Large intestine (tissue), 3 donors: ENCODE data around the gene FAM131A. TPM values are rescaled to one million over a fixed set of nuclear protein-coding genes. Genes with fewer than 3 reads are reported as not detected.

ENCODE experiments used
- DNase-seq, 2 donors: peaks; one replicate each; pipeline versions ENCODE4 v3.0.0 to v3.0.0-alpha.2; 2013
- H3K27ac ChIP-seq: one replicate; pipeline ENCODE4 v1.5.1; 2013; ENCODE audit warnings: low read length
- H3K27me3 ChIP-seq: 2 replicates; pipeline ENCODE4 v1.6.1; 2013; ENCODE audit warnings: low read length; ENCODE audit not compliant: control insufficient read depth, insufficient read depth
- H3K36me3 ChIP-seq: 2 replicates; pipeline ENCODE4 v1.6.1; 2013; ENCODE audit warnings: low read length; ENCODE audit not compliant: control insufficient read depth, insufficient read depth
- H3K4me1 ChIP-seq: one replicate; pipeline ENCODE4 v1.6.1; 2013; ENCODE audit warnings: low read length; ENCODE audit not compliant: control insufficient read depth, insufficient read depth
- H3K4me3 ChIP-seq: one replicate; pipeline ENCODE4 v1.5.1; 2013; ENCODE audit warnings: low read length
- H3K9me3 ChIP-seq: one replicate; pipeline ENCODE4 v1.6.1; 2013; ENCODE audit warnings: mild to moderate bottlenecking, low read depth, low read length, moderate library complexity; ENCODE audit not compliant: control insufficient read depth
- WGBS: methylation state at CpG from one replicate; pipeline ENCODE4 v1.1.5; 2013; ENCODE audit warnings: low lambda C conversion rate; ENCODE audit not compliant: insufficient coverage; 5-methylcytosine and 5-hydroxymethylcytosine counted together
- polyA plus RNA-seq: library from polyadenylated mRNA; unstranded; fragments of 120-200 nt; gene quantifications from one replicate; pipeline ENCODE4 v1.2.1, GENCODE V29; 2013

Gene FAM131A
- polyA plus RNA-seq, 1 donor = 14.9 TPM

DNA sequence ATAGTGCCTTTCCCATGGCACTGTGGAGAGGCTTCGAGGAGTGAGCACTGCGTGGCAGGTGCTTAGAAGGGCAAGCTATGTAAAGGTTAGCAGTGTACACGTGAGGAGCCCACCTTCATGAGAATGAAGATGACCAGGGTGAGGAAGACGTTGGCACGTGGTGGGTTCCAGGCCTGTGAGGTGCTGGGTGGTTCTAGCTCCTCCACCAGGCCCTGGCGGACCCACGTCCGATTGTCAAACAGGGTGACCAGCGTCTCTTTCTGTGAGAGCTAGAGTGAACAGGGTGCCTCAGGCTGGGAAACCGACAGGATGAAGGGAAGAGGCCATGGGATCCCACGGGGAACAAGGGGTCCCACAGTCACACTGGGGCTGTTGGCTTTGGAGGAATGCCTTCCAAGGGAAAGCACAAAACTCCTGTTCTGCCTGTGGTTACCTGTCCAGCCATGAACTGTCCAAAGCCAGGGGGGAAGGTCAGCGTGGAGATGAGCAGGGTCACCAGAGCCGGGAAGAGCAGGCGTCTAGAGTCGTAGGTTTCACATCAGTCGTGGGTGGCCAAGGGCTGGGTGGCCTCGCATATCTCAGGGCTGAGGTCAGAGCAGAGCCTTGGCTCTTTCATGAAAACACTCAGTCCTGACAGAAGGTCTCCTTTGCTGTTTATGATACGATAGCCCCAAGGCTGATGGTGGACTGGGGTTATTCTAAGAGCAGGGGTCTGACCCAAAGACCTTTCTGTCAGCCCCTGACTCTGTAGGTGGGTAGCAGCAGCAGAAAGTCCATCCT is 18.1 kb downstream of the FAM131A start:
- Histone ChIP-seq H3K4me3 (no peak overlapping the region), H3K4me1 (peaks cover 41% of the 10 kb centered on the region), H3K36me3 (peaks cover 66% of the 10 kb centered on the region), H3K9me3 (no peaks in the 10 kb centered on the region), H3K27me3 (no peaks in the 10 kb centered on the region), H3K27ac (no peak overlapping the region)
- WGBS = no CpG with 5 or more reads among the region's 18 CpGs
- DNase-seq = no peak

DNA sequence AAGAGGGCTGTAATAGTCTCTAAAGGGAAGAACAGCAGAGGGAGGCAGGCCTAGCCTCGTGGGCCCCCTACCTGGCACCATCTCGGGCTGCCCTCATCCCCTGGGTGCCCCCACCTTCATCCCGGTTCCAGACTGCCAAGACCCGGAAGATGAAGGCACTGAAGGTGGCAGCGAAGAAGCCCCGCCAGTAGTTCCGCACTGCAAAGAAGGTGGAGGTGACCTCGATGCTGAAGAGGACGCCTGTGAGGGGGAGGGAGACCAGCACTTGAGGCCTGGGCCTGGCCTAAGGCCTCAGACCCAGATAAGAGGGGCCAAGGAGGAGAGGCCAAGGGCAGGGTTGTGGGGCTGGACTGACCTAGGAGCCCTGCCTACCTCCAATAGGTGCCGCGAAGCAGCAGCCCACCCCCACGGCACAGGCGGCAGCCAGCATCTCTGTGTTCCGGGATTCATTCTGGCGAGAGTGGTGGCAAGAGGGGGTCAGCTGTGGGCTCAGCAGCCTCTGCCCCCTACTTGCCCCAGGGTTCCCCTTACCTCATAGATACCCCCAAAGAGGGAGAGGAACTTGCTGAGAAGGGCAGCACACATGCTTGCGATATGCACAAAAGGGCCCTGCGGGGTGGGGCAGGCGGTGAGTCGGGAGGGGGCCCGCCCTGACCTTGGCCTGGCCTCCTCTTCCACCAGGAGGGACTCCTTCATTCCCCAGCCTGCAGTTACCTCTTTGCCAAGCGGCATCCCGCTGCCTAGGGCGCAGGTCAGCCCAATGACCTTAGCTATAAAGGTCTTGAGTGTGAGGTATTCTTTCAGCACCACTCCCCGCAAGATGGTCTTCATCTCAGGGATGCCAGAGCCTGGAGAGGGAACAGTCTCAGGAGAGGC is 20.1 kb downstream of the FAM131A start:
- Histone ChIP-seq H3K4me1 (peaks cover 33% of the 10 kb centered on the region), H3K27me3 (no peaks in the 10 kb centered on the region), H3K9me3 (no peaks in the 10 kb centered on the region), H3K27ac (no peak overlapping the region), H3K36me3 (peaks cover 58% of the 10 kb centered on the region), H3K4me3 (no peak overlapping the region)
- no peak for DNase-seq
- WGBS = no CpG with 5 or more reads among the region's 24 CpGs

DNA sequence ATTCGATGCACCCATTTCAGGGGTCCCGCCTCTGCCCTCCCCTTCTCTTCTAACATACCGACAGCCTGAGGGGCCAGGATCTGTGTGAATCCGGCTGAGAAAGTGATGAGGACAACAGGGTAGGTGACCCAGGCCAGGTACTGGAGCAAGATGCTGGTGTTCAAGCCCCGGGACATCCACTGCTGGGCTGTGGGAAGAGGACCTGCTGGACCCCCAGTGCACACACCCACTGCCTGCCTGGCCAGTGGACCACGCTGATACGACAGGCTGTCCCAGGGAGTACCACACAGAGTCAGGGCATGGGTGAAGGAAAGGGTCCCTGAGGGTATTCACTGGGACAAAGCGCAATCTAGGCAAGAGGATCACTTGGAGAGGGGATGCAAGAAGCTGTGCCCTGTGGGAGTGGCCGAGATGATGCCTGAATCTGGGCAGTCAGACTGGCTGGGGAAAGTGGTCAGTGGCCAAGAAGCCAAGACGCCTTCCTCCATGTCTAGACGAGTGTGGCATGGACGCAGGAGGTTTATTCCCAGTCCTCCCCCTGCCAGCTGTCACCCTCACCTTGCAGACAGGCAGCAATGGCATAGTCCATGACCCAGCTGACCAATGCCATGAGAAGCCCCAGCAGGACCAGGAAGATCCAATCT is 20.8 kb downstream of the FAM131A start:
- H3K36me3 ChIP-seq = peaks cover 51% of the 10 kb centered on the region
- no peaks in the 10 kb centered on the region for H3K27me3 ChIP-seq
- H3K27ac ChIP-seq = no peak overlapping the region
- DNase-seq = no peak
- no peaks in the 10 kb centered on the region for H3K9me3 ChIP-seq
- H3K4me3 ChIP-seq = no peak overlapping the region
- peaks cover 26% of the 10 kb centered on the region for H3K4me1 ChIP-seq
- WGBS = 100% methylated on average over 1 of the region's 12 CpGs

GRCh38 chr3:184358921-184359350 is 21.5 kb downstream of the FAM131A start:
- Histone ChIP-seq H3K4me3 (no peak overlapping the region), H3K9me3 (no peaks in the 10 kb centered on the region), H3K27me3 (no peaks in the 10 kb centered on the region), H3K27ac (no peak overlapping the region), H3K36me3 (peaks cover 44% of the 10 kb centered on the region), H3K4me1 (peaks cover 22% of the 10 kb centered on the region)
- no CpG with 5 or more reads among the region's 14 CpGs for WGBS
- DNase-seq = no peak

DNA sequence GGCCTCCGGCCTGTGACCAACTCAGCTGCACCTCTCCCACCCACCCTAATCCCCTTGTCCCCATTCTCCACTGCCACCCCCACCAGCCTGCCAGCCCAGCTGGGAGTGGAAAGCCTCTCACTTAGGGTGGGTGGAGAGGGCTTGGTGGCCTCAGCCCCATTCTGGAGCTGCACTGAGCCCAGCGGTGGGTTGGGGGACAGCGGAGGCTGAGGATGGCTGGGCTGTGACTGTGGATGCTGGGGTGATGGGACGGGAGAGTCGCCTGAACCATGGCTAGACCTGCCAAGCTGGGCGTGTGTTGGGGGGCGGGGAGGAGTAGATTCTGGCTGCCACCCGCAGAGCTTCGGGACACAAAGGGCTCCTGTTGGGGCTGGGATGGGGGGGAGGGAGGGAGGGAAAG is 22.2 kb downstream of the FAM131A start:
- Histone ChIP-seq H3K4me3 (no peak overlapping the region), H3K9me3 (no peaks in the 10 kb centered on the region), H3K27me3 (no peaks in the 10 kb centered on the region), H3K27ac (no peak overlapping the region), H3K4me1 (peaks cover 24% of the 10 kb centered on the region), H3K36me3 (peaks cover 44% of the 10 kb centered on the region)
- no CpG with 5 or more reads among the region's 9 CpGs for WGBS
- DNase-seq = no peak

DNA sequence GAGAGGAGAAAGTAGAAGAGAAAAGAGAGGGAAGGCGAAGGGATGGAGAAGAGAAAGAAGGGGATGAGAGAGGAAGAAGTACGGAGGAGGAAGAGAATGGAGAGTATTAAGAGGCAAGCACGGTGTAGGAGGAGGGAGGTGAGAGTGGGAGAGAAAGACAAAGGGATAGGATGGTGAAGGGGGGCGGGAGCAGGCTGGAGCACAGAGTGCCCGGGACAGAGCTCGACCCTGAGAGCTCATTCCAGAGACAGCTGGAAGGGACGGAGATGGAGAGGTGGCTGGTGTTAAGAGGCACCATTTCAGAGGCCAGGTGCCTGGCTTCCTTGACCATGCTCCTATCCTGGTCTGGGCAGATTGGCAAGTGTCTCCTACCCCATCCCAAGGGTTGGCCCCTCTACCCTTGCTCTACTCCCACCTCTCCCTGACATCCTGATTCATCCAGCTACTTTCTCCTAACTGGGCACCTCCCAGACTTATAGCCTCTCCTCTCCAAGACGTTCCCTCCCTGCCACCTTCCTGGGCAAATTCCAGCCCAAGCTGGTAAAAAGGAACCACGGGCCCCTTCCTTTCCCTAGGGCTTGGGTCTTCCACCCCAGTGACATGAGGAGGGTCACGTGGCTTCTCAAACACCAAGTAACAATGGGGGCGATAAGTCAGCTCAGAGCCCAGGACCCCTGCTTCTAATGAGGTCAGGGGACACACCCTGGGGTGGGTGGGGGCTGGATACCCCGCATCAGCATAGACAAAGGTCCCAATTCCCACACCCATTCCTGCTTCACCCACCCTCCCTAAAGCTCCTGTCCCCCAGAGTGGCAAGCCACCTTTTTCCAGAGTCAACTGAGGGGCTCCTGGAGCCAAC is 22.9 kb downstream of the FAM131A start:
- Histone ChIP-seq H3K27me3 (no peaks in the 10 kb centered on the region), H3K4me3 (peak overlapping the region; percentile 86), H3K27ac (peak overlapping the region; percentile 86), H3K36me3 (peaks cover 44% of the 10 kb centered on the region), H3K4me1 (peaks cover 24% of the 10 kb centered on the region), H3K9me3 (no peaks in the 10 kb centered on the region)
- DNase-seq = no peak
- 80% methylated on average over 2 of the region's 12 CpGs for WGBS

- no CpG with 5 or more reads among the region's 24 CpGs for WGBS
- peak in 1 of 2 donors; percentile 51 for DNase-seq
Observed at GRCh38 chr3:184360929-184361531, 23.6 kb downstream of the FAM131A start.

DNA sequence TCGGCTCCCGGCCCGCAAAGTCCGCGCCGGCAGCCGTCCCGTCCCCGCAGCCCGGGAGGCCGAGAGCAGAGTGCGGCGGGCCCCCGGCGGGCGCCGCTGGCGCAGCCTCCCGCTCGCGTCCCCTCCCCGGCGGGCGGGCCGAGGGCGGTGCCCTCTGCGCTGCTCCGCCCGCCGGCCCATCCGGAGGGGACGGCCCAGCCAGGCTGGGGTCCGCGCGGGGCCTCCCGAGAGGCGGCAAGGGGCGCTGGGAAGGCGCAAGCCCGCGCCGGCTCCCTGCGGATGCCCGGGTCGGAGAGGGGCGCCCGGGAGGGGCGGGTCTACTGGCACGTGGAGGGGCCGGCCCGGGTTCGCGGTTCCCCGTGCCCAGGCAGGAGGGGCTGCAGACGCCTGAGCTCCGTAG is 24.1 kb downstream of the FAM131A start, which contains the start of the genes CLCN2 and POLR2H:
Gene CLCN2, minus strand, starts transcription at position 74 of the 400 bp plus-strand sequence. CDS start 126 bp downstream, outside the sequence.
Gene POLR2H, plus strand, starts transcription at position 179 of the 400 bp plus-strand sequence. CDS start 1,783 bp downstream, outside the sequence.
- no CpG with 5 or more reads among the region's 56 CpGs for WGBS
- peak within 1 kb of the TSS; percentile 93 for H3K4me3 ChIP-seq
- H3K27ac ChIP-seq = peak within 1 kb of the TSS; percentile 99
- peak; percentile 81 to 90 for DNase-seq
- H3K4me1 ChIP-seq = peaks cover 25% of the 10 kb centered on the region
- H3K36me3 ChIP-seq = peaks cover 40% of the 10 kb centered on the region
- H3K9me3 ChIP-seq = no peaks in the 10 kb centered on the region
- H3K27me3 ChIP-seq = no peaks in the 10 kb centered on the region

More at GRCh38 chr3:184360929-184361531, 23.6 kb downstream of the FAM131A start:
- H3K4me3 ChIP-seq = peak overlapping the region; percentile 86
- H3K27ac ChIP-seq = peak overlapping the region; percentile 86
- no peaks in the 10 kb centered on the region for H3K27me3 ChIP-seq
- peaks cover 41% of the 10 kb centered on the region for H3K36me3 ChIP-seq
- peaks cover 24% of the 10 kb centered on the region for H3K4me1 ChIP-seq
- no peaks in the 10 kb centered on the region for H3K9me3 ChIP-seq

DNA sequence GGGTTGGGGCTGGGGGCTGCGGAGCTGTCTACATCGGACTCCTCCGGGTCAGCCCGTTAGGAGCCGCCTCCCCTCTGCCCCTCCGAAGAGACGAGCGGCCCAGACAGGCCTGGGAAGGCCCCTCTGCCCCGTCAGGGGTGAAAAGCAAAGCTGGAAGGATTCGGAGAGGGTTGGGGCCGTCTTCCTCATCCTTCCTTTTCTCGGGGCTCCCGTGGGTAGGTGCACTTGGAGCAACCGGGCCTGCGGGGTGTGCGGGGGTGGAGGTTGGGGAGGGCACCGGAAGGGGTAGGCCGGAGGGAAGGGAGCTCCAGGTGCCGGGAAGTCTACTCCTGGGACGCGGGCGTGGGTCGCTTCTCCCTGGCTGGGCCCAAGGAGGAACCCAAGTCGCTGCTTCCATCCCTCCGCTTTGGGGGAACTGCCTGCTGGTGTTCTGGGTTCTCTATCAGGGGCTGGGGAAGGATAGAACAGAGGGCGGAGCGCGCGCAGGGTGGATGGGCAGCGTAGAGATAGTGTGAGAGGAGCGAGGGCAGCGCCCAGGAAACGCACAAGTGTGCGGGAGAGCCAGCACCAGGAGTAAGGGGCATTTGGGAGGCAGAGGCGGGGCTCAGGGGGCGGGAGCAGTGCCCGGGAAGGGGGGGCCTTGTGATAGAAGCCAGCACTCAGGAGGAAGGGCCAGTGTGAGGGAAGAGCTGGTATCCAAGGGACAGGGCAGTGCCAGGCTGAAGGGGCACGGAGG is 24.7 kb downstream of the FAM131A start:
- Histone ChIP-seq H3K27ac (peak overlapping the region; percentile 99), H3K4me1 (peaks cover 30% of the 10 kb centered on the region), H3K4me3 (peak overlapping the region; percentile 93), H3K9me3 (no peaks in the 10 kb centered on the region), H3K27me3 (no peaks in the 10 kb centered on the region), H3K36me3 (peaks cover 38% of the 10 kb centered on the region)
- no CpG with 5 or more reads among the region's 38 CpGs for WGBS
- DNase-seq = peak in 1 of 2 donors; percentile 86
